ENCODE results near the gene ETV1. TPM values are rescaled to one million over a fixed set of nuclear protein-coding genes. Genes with fewer than 3 reads are reported as not detected.

The ETV1 gene
- total and polyA plus RNA-seq, 9 of the 15 experiments (the other 6 are each of a cell fraction or from before 2014, with no cell fraction given) = 7.2 to 27.4 (median 14.0) TPM

DNA sequence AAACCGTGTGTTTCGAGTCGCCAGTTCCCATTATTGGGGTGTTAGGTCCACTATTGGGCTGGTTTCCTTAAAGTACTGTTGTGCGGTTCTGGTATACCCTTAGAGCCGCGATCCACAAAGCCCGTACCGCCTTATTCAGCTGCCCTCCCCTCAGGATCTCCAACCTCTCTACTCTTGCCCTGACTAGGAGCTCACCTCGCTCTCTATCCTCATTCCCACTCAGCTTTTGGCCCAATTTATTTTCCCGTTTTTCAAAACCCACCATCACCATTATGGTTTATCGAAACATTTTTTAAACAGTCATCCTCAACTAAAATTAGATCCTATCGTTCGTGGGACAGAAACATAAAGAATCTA, 461 bp upstream of the ETV1 start (continued):
- TF ChIP-seq MAFG (tag; conservative IDR thresholded peaks at IDR 0.05) (0 out of 2 replicates have a peak, but pooled peaks have one; percentile 25), ZNF707 (CRISPR knock-in tag; conservative IDR thresholded peaks at IDR 0.05) (no peak), MED1 (CRISPR knock-in tag; IDR thresholded peaks at IDR 0.05; ENCODE audit: borderline replicate concordance) (no peak), CHD2 (IDR thresholded peaks at IDR 0.05; ENCODE audit: low read depth, low read length) (no peak), ZKSCAN8 (CRISPR knock-in tag; IDR thresholded peaks at IDR 0.05) (no peak), WHSC1 (IDR thresholded peaks at IDR 0.05; ENCODE audit: low read length) (no peak), GABPA (tag; conservative IDR thresholded peaks at IDR 0.05; ENCODE audit: low read depth) (no peak), COPS2 (conservative IDR thresholded peaks at IDR 0.05) (no peak), NR2C1 (IDR thresholded peaks at IDR 0.05) (peak; percentile 35; the same call in 1 of the 2 replicates), NR2C1 (tag; IDR thresholded peaks at IDR 0.05) (no peak), NCOA2 (IDR thresholded peaks at IDR 0.05; ENCODE audit: partially characterized antibody in 2 of 2) (no peak), MTF1 (CRISPR knock-in tag; IDR thresholded peaks at IDR 0.05; ENCODE audit: borderline replicate concordance) (no peak), BMI1 (IDR thresholded peaks at IDR 0.05; ENCODE audit: low read length) (no peak), NR2F6 (CRISPR knock-in tag; IDR thresholded peaks at IDR 0.05) (no peak), EGR1 (conservative IDR thresholded peaks at IDR 0.05) (no peak), ZSCAN29 (IDR thresholded peaks at IDR 0.05) (no peak)
- TF ChIP-seq, protein P1, sequence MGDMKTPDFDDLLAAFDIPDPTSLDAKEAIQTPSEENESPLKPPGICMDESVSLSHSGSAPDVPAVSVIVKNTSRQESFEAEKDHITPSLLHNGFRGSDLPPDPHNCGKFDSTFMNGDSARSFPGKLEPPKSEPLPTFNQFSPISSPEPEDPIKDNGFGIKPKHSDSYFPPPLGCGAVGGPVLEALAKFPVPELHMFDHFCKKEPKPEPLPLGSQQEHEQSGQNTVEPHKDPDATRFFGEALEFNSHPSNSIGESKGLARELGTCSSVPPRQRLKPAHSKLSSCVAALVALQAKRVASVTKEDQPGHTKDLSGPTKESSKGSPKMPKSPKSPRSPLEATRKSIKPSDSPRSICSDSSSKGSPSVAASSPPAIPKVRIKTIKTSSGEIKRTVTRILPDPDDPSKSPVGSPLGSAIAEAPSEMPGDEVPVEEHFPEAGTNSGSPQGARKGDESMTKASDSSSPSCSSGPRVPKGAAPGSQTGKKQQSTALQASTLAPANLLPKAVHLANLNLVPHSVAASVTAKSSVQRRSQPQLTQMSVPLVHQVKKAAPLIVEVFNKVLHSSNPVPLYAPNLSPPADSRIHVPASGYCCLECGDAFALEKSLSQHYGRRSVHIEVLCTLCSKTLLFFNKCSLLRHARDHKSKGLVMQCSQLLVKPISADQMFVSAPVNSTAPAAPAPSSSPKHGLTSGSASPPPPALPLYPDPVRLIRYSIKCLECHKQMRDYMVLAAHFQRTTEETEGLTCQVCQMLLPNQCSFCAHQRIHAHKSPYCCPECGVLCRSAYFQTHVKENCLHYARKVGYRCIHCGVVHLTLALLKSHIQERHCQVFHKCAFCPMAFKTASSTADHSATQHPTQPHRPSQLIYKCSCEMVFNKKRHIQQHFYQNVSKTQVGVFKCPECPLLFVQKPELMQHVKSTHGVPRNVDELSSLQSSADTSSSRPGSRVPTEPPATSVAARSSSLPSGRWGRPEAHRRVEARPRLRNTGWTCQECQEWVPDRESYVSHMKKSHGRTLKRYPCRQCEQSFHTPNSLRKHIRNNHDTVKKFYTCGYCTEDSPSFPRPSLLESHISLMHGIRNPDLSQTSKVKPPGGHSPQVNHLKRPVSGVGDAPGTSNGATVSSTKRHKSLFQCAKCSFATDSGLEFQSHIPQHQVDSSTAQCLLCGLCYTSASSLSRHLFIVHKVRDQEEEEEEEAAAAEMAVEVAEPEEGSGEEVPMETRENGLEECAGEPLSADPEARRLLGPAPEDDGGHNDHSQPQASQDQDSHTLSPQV (IDR thresholded peaks at IDR 0.05) = no peak
- TF ChIP-seq, protein P2, sequence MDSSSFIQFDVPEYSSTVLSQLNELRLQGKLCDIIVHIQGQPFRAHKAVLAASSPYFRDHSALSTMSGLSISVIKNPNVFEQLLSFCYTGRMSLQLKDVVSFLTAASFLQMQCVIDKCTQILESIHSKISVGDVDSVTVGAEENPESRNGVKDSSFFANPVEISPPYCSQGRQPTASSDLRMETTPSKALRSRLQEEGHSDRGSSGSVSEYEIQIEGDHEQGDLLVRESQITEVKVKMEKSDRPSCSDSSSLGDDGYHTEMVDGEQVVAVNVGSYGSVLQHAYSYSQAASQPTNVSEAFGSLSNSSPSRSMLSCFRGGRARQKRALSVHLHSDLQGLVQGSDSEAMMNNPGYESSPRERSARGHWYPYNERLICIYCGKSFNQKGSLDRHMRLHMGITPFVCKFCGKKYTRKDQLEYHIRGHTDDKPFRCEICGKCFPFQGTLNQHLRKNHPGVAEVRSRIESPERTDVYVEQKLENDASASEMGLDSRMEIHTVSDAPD (CRISPR knock-in tag; IDR thresholded peaks at IDR 0.05) = no peak
- TF ChIP-seq, protein P3, sequence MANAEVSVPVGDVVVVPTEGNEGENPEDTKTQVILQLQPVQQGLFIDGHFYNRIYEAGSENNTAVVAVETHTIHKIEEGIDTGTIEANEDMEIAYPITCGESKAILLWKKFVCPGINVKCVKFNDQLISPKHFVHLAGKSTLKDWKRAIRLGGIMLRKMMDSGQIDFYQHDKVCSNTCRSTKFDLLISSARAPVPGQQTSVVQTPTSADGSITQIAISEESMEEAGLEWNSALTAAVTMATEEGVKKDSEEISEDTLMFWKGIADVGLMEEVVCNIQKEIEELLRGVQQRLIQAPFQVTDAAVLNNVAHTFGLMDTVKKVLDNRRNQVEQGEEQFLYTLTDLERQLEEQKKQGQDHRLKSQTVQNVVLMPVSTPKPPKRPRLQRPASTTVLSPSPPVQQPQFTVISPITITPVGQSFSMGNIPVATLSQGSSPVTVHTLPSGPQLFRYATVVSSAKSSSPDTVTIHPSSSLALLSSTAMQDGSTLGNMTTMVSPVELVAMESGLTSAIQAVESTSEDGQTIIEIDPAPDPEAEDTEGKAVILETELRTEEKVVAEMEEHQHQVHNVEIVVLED (CRISPR knock-in tag; IDR thresholded peaks at IDR 0.05) = 0 out of 2 replicates have a peak, but pooled peaks have one; percentile 9
- TF ChIP-seq, protein P4, sequence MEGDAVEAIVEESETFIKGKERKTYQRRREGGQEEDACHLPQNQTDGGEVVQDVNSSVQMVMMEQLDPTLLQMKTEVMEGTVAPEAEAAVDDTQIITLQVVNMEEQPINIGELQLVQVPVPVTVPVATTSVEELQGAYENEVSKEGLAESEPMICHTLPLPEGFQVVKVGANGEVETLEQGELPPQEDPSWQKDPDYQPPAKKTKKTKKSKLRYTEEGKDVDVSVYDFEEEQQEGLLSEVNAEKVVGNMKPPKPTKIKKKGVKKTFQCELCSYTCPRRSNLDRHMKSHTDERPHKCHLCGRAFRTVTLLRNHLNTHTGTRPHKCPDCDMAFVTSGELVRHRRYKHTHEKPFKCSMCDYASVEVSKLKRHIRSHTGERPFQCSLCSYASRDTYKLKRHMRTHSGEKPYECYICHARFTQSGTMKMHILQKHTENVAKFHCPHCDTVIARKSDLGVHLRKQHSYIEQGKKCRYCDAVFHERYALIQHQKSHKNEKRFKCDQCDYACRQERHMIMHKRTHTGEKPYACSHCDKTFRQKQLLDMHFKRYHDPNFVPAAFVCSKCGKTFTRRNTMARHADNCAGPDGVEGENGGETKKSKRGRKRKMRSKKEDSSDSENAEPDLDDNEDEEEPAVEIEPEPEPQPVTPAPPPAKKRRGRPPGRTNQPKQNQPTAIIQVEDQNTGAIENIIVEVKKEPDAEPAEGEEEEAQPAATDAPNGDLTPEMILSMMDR (IDR thresholded peaks at IDR 0.05 in 2 of 3, conservative IDR thresholded peaks at IDR 0.05 in 1 of 3; ENCODE audit: insufficient read depth in 2 of 3, low read depth in 1 of 3, low read length in 3 of 3) = no peak; a peak in 1 of 6 replicates
